Measurements from ENCODE around the gene DNAJC13.

DNA sequence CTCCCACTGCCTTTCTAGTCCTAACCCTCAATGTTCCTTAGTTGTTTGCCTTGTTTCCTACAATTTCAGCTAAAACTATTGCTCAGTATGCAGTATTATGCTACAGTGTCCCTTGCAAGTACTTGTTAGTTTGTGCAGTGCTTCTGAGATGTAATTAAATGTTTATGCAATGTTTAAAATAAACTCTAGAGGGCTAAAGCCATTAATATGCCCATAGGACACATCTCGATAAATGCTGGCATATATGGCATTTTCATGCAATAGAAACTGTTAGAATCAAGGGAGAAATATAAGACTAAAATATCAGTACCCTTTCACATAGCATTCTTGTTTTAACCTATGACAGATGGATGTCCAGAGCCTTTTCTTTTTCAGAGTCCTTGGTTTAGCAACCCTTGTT lies 120.0 kb downstream of the DNAJC13 start:
- TF ChIP-seq, protein P1, sequence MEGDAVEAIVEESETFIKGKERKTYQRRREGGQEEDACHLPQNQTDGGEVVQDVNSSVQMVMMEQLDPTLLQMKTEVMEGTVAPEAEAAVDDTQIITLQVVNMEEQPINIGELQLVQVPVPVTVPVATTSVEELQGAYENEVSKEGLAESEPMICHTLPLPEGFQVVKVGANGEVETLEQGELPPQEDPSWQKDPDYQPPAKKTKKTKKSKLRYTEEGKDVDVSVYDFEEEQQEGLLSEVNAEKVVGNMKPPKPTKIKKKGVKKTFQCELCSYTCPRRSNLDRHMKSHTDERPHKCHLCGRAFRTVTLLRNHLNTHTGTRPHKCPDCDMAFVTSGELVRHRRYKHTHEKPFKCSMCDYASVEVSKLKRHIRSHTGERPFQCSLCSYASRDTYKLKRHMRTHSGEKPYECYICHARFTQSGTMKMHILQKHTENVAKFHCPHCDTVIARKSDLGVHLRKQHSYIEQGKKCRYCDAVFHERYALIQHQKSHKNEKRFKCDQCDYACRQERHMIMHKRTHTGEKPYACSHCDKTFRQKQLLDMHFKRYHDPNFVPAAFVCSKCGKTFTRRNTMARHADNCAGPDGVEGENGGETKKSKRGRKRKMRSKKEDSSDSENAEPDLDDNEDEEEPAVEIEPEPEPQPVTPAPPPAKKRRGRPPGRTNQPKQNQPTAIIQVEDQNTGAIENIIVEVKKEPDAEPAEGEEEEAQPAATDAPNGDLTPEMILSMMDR (IDR thresholded peaks at IDR 0.05; ENCODE audit: low read length) = peak; percentile 21
- no peak for TF ChIP-seq EZH2phosphoT487 (IDR thresholded peaks at IDR 0.05; ENCODE audit: low read length)
